ENCODE results near the gene ALG1.
"Not testable (repeated sequence)": the region's sequence is repeated elsewhere in the genome, so short reads cannot be mapped to it uniquely, and the experiment has no call there.

ALG1 gene

DNA sequence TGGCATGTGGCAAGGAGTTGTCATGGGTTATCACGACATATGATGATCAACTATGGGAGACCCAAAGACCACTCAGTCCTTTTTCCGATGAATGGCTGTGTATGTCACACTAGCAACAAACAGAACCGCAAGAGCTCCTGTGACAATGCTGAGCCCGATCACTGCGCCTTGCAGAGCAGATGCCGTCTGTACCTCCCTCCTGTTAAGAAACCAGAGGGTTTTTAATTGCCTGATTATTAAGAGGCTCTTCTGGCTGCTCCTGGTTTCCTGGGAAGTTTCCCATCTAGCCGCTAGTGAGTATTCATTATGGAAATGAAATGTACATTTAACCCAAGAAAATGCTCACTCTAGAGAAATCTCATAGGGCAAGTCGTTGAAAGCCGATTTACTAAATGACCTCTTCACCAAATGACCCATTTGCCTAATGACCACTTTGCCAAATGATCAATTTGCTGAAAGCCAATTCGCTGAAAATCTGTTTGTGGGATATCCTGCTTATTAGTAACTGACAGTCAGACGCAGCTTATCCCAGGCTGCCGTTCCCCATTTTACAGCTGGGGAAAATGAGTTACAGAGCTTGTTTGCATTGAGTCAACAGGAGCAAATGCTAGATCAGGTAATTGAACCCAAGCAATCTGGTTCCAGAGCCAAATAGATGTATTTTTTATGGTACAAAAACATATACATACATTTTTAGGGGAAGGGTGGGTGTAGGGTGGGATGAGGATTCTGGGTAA lies 31.8 kb downstream of the ALG1 start:
- DNase-seq, result not testable (repeated sequence)

DNA sequence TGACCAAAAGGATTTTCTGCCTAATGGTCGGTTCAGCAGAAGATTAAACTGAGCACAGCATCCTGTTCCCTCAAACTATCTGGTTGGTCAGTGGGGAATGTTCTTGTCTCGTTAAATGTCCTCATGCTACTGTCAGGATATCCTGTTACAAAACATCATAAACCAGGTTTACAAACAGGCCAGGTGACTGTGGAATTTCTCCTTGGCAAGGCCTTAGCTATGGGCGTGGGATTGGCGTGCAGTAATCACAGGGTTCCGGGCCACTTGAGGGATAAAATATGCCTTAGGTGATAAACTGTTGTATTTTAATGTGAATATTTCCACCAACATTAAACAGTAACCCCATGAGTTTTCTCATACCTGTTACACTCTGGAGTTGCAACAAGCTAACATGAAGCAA lies 33.4 kb downstream of the ALG1 start:
- DNase-seq, result not testable (repeated sequence)

DNA sequence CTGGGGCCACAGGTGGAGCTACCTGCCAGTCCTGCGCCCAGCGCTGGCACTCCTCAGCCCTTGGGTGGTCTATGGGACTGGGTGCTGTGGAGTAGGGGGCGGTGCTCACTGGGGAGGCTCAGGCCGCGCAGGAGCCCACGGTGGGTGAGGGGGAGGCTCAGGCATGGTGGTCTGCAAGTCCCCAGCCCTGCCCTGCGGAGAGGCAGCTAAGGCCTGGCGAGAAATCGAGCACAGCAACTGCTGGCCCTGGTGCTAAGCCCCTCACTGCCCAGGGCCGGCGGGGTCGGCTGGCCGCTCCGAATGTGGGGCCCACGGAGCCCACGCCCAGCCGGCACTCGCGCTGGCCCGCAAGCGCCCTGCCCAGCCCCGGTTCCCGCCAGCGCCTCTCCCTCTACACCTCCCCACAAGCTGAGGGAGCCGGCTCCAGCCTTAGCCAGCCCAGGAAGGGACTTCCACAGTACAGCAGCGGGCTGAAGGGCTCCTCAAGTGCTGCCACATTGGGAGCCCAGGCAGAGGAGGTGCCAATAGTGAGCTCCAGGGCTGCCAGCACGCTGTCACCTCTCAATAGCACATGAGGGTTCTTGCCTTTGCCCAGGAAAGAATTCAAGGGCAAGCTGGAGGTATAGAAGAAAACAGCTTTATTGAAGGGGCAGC lies 37.0 kb downstream of the ALG1 start:
- DNase-seq, result no peak

DNA sequence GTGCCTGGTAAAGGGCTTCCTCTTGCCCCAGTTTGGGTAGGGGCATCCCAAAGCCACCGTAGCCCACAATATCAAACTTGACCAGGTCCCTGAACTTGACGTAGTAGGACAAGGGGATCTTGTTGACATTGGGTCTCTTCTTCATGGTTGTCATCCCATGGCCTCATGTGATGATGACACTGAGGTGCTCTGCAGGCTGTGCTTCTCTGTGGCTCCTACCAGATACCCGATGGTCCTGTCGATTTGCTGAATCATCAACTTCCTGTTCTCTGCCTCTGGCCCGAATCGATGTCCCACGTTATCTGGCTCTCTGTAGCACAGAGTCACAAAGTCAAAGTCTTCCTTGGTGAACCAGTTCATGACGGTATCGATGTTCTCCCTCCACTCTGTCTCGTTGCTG lies 39.3 kb downstream of the ALG1 start:
- DNase-seq, result not testable (repeated sequence)

DNA sequence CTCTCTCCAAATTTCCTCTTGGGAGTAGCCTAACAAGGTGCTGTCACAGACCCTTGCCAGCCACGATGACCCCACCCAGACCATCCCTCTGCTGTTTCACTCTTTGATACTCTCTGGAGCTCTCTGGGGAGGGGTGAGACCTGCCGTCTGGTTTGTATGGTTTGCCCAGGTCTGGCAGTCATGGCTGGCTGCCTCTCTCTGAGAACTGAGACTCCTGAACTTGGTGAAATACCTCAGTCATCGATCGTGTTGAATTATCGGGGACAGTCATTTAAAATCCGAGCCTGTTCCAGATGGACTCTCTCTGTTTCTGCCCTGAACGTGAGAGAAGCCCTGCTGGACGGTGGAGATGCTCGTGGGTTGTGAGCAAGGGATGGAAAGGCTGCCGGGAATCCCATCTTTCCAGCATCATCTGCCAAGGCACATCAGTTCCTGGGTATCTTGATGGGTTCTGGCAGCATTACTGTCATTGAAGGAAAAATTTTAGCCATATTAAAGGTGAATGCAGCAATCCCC lies 45.2 kb downstream of the ALG1 start:
- not testable (repeated sequence) for DNase-seq

DNA sequence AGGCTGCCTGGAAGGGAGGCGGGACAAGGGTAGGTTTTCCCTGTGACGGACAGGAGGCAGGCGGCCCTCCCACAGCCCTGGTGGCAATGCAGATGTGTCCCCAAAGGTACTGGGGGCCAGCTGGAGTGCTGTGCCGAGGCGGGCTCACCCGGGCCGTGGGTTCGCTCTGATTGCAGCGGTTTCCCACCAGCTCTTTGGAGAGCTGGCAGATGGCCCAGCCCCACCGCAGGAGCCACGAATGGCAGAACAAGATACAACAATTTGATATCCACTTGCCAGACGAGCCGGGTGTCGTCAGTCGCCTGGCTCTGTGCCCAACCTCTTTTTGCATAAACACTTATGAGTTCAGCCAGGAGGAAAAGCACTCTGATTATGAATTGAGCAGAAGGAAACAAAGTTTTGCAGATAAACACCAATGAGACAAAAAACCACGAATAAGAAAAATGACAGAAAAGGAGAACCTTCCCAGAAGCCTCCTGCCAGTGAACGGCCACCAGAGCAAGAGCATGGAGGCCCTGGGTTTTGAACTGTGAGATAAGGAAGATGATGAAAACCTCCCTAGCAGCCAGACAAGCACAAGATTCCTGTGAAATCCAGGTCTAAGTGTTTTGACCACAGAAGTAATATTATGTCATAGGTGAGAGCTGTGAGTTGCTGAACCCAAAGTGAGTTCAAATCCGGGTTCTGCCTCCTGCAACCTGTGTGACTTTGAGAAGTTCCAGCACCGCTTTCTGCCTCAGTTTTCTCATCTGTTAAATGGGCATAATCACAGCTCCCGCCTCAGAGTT lies 45.9 kb downstream of the ALG1 start:
- peak; percentile 70 for DNase-seq

DNA sequence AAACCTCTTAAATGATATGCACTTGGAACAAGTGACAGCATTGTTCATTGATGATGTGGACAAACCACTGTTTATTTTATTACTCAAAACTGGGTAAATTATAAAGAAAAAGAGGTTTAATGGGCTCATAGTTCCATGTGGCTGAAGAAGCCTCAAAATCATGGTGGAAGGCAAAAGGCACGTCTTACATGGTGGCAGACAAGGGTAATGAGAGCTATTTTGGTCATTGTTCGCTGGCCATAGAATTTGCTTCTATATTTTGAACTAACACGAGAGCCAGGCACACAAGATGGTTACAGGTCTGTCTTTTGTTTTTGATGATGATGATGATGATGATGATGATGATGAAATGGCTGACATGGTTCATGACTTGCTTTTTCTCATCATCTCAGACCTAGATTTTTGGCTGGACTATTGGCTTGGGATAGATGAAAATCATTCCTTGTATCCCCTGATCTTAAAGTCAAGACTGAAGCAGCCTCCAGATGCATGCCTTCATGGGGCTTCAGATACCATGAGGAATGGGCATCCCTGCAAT lies 59.9 kb downstream of the ALG1 start:
- not testable (repeated sequence) for DNase-seq

DNA sequence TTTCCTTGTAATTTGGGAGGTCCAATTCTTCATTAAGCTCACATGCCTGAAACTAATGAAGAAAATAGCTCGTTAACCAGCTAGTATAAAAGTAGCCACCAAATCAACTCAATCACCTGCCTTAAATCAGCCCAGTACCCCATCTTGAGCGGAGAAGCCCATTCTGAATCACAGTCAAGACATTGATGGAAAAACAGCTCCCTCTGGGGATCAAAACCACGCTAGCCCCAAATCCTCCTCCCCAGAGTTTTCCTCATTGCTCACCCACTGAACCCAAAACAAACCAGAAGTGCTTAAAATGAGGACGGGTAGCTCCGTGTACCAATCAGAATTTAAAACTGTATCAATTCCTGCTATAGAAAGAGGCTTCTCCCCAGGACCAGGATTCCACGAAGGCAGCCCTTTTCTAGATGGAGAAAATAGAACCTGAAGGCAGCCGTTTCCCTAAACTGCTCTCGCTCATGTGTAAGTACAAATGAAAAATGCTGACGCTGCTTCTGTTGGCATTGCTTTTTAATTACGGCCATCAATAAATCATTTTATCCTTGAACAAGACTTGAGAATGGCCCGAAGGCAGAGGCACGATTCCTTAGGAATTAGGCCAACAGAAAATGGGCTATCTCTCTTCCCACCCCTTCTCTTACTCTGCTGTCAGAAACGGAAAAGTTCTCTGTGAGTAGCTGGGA lies 61.4 kb downstream of the ALG1 start:
- not testable (repeated sequence) for DNase-seq

DNA sequence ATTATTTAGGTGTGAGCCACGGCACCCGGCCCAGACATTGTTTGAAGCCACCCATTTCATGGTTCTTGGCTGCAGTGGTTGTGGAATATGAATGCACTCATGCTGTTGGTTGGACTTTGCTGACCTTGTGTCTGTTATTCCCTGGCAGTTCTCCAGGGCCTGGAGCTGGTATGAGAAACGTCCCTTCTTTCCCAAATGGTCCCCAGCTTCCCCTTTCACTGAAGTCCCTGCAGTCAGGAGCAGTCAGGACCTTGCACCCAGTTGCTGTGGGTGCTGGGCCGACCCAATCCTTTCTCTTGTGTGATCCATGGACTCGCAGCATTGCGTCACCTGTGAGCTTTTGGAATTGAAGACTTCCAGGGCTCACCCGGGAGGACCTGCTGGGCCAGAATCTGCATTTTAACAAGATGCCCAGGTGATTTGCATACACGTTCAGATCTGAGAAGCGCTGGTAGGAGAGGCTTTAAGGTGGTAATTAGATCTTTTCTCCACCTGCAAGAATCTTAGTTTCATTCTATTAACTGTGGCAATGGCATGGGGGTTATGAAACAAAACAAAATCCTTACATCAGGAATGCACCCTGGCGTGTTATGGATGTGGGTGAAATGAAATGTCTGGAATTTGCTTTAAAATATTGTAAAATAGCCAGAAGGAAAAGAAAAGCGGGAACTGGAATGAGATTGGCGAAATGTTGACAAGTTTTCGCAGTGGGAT lies 63.3 kb downstream of the ALG1 start:
- not testable (repeated sequence) for DNase-seq

Measured in NCI-H1694 treated with DMSO at 0.1 percent for 48 hours (cell line).